Activated CD4-positive, CD25-positive, alpha-beta regulatory T cell (primary cell): Measurements from ENCODE around the gene SRGAP3.

ENCODE experiments used
- DNase-seq, 4 experiments: peaks; one replicate each; lab custom pipeline; 2025; lab: John Stamatoyannopoulos, UW

The SRGAP3 gene

GRCh38 chr3:9081184-9081818 is 168.1 kb downstream of the SRGAP3 start:
- DNase-seq, result no peak

DNA sequence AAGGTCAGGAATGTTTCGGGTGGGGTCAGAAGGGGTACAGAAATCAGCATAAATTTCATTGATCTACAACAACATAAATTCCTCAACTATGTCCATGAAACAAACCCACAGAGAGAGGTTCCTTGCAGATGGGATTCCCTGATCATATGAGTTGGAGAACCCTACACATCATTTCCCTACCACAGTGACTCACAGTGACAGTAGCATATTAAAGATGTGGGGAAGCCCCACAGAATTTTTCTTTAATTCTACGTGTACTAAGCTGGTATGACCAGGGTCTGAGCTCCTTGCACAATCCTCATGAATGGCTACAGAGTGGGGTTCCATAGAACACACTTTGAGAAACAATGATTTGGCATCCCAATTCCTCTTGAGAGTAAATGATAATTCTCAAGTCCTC is 169.3 kb downstream of the SRGAP3 start:
- no peak for DNase-seq

DNA sequence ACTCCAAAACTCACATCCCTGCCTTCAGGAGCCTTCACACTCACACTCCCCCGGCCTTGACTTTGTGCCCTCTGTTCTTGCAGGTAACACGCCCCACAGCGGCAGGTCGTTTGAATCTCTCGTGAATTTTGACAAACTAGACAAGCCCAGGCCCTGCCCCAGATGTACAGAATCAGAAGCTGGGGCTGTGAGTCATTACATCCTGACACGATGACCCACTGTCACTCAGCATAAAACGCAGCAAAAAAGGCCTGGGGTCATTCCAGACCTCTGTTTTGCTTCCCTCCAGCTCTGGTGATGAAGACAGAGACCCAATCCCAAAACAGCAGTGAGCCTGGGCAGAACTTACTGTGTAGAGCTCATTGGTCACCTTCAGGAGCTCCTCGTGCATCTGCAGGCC is 169.8 kb downstream of the SRGAP3 start:
- DNase-seq, result no peak

- no peak for DNase-seq
These were observed 170.7 kb downstream of the SRGAP3 start for GRCh38 chr3:9078561-9079240.

DNA sequence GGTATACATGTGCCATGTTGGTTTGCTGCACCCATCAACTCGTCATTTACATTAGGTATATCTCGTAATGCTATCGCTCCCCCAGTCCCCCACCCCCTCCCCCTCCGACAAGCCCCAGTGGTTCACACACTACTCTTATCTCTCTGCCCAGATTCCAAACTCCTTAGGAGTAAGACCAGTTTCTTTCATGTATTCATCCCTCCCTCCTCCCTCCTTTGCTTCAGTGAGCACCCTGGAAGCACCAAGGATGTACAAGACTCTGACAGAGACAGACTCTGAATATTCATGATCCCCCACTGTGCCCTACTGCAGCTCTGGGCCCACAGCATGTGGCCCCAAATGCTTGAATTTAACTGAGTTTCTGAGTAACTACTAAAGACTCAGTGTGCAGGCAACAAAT is 172.4 kb downstream of the SRGAP3 start:
- DNase-seq, result no peak

- DNase-seq, result no peak
These were observed 173.7 kb downstream of the SRGAP3 start for GRCh38 chr3:9075762-9076161.

- DNase-seq, result no peak
These were observed 175.4 kb downstream of the SRGAP3 start for GRCh38 chr3:9074079-9074478.

DNA sequence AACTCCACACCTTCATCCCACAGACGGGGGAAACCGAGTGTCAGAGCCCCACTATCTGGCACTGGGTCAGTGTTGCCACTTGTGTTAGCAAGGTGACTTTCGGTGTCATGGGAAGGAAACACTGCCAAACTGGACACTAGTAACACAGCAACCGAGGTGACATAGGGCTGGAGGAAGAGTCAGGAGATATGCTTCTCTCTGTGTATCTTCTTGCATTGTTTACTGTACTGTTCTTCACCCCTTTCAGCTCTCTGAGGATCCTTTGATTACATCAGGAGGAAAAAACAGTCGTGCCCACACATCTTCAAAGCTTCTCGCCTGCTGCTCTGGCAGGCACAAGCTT is 176.8 kb downstream of the SRGAP3 start:
- no peak for DNase-seq

- DNase-seq, result no peak
These were observed 177.3 kb downstream of the SRGAP3 start for GRCh38 chr3:9071936-9072666.

DNA sequence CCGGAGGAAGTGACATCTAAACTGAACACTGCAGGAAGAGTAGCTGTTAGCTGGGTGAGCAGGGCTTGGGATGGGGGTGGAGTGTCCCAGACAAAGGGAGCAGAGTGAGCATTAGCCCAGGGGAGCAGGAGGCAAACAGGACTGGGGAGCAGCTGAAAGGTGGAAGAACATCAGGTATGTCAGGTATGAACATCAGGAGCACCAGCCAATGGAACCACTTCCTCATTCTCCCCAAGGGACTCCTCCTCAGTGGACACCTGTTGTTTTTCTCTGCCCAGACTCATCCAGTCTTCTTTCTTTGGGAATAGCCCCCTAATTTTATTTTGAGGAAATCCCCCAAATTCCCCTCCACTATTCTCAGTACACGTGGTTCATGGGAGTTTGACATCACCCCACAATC is 178.5 kb downstream of the SRGAP3 start:
- no peak for DNase-seq

DNA sequence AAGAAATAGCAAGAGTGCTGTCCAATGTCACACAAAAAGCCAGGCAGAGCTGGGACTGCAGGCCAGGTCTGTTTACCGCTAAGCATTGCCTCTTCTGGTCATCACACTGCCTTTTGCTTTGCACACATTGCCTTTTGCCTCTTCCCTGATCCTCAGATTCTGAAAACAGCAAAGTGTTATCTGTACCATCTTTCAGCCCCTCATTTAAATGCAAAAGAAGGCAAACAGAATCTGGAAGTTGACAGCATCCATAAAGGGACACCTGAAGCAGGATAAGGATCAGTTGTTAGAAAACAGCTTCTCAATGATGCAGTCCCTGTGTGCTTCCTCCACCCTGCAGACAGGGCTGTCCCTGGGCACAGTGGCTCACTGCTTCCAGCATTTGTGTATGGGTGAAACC is 179.5 kb downstream of the SRGAP3 start:
- no peak for DNase-seq

- DNase-seq, result no peak
These were observed 181.4 kb downstream of the SRGAP3 start for GRCh38 chr3:9068051-9068450.

DNA sequence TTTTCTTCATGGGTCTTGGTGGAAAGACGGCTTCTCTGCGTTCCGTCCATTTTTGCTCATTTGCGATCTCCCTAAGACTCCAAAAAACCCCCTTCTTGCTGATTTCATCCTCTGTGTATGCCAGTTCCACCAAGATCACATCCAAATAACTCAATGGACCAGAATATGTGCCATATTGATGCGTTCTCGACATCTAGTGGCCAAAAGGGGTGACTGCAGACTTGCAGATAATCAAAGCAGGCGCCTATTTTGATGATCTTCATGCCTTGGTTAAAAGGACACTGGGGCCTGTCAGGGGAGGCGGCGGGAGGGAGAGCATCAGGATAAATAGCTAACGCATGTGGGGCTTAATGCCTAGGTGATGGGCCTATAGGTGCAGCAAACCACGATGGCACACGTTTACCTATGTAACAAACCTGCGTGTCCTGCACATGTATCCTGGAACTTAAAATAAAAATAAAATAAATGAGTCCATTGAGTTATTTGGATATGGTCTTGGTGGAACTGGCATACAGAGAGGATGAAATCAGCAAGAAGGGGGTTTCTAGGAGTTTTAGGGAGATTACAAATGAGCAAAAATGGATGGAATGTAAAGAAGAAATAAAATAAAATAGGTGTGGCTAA is 182.0 kb downstream of the SRGAP3 start:
- DNase-seq, result no peak

- DNase-seq, result no peak
These were observed 182.7 kb downstream of the SRGAP3 start for GRCh38 chr3:9066775-9067174.

DNA sequence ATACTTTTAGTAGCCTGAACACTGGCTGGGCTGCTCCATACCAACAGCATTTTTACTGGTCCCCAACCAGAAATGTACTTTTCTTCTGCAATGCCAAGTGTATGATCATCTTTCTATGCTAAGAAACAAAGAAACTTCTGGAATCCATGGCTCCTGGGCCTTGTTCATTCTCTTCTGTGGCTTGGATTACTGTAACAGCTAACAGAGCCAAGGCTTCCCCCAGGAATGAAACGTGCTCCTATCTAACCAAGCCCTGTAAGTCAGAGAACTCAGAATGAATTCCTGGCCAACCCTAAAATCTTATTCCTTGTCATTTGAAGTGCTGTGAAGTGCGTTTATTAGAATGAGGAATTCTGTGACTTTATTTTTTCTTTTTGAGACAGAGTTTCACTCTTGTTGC is 183.3 kb downstream of the SRGAP3 start:
- no peak for DNase-seq

DNA sequence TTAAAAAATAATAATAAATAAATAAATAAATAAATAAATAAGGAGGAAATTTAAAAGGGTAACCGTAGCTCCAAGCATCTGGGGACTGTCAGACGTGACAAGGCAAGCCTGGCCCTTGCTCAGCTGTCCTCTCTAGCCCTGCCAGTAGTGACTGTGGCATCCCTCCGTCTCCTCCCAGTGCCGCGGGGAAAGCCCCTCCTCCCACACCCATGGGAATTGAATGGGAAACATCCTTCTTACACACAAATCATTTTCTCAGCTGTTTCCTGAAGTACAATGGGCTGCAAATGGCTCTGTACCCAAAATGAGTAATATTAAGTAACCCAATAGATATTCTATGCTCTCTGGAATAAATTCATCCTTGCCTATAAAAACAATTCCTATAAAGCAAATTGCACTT is 184.6 kb downstream of the SRGAP3 start:
- no peak for DNase-seq

DNA sequence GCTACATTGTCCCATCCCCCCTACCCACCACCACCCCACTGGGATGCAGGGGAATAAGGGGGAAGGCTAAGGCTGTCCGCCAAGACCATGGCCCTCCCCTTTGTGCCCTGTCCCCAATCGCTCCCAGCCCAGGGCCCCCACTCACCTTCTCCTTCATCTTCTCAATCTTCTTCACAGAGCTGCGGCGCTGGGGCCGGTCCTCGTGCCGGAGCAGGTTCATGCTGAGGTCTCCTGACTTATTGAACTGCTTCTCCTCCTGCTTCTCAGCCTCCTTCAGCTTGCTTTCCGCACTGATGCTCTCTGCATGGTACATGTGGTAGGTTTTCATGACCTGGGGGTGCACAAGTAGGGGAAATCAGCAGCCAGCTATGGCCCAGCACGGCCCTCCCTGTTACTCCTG is 185.2 kb downstream of the SRGAP3 start:
- no peak for DNase-seq

- no peak for DNase-seq
These were observed 186.9 kb downstream of the SRGAP3 start for GRCh38 chr3:9062570-9062969.

DNA sequence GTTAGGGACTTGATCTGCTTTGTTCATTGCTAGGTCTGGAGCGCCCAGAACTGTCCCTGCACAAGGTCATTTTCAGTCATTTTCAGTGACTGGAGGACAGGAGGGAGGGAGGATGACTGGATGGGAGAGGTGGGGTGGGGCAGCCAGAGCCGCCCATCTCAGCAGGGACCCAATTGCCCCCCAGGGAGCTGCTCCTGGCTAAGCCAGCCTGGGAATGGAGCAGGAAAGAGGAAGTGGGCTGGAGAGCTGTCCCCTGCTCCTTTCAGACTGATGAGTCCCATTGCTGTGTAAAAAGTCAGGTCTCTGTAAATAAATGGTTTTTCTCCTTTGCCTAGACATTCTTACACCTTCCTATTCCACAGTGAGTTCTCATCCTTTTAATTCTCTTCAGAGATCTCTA is 187.8 kb downstream of the SRGAP3 start:
- no peak for DNase-seq

DNA sequence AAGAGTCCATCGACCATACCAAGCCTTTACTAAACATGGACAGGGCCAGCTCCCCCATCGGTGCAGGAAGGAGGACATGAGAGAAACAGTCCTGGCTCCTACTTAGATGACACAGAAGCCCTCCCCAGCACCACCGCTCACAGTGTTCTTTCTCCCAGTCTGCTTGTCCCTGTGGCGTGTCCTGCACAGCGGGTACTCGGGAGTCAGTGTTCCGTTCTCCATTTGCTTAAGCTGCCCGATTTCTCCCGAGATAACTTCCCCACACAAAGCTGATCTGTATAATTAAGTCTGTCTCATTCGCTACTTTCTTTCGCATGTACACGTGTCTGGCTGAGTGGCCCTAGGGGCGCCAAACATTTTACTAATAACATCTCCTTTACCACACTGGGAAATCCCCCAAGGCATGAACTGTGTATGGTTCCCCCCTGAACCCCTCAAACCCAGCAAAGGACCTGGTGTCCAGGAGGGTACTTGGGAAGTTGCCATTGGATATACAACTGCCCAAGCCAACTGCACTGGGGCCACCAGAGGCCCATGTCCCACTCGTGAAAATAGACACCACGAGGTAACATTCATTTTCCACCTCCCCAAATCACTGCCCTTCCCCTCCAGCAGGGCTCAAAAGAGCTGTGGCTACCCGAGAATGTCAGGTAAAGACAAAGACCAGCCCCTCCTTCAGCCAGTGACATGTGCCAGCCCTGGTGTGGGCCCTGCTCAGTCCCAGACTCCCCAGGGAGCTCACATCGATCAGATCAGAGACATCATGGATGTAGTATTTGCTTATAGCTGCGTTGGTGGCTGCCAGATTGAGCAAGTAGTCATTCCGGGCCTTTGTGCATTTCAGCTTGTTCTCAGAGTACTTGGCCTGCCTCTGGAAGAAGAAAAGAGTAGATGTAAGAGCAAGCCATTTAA is 189.7 kb downstream of the SRGAP3 start:
- DNase-seq, result no peak

- DNase-seq, result no peak
These were observed 192.9 kb downstream of the SRGAP3 start for GRCh38 chr3:9056581-9056980.
